A549 (cell line): Measurements from ENCODE around the gene KSR1. TPM values are rescaled to one million over a fixed set of nuclear protein-coding genes. Genes with fewer than 3 reads are reported as not detected.

Experiments used
- ATAC-seq, 2 experiments: fragments of 200-7000 bp in 1 of 2; fragments of >200 bp in 1 of 2; cut with Nextera tagmentation in 1 of 2; cut with Tn5 transposase in 1 of 2; 3 replicates each; pipeline versions ENCODE4 v1.8.0 to v1.9.1; 2018 to 2020; ENCODE audit warnings: mild to moderate bottlenecking in 1 of 2, moderate library complexity in 1 of 2
- CTCF ChIA-PET: fragments of 300-600 bp; sonication (Branson Sonifier 250); formaldehyde crosslinking; extraction: SDS; loops from one replicate; lab custom pipeline; 2021; ENCODE audit warnings: antibody characterized with exemption, inconsistent platforms; lab: Yijun Ruan, JAX
- POLR2A ChIA-PET: fragments of 350-600 bp; formaldehyde crosslinking; extraction: SDS; loops from one replicate; lab custom pipeline; 2021; ENCODE audit warnings: antibody characterized with exemption, inconsistent platforms; lab: Yijun Ruan, JAX
- DNase-seq, 2 experiments: peaks; one replicate each; pipeline versions ENCODE4 v3.0.0 to v3.0.0-alpha.2; 2011 to 2016; ENCODE audit warnings: low read depth in 1 of 2, low spot score in 1 of 2
- FAIRE-seq: peaks from 2 replicates; lab custom pipeline; 2011; peaks lifted over from hg19 to GRCh38; lab: Jason Lieb, UNC
- H3K27ac ChIP-seq, 2 experiments: fragments of >200 bp; sonication (Bioruptor Twin); formaldehyde crosslinking; 3 replicates each; pipeline ENCODE4 v1.5.1; 2016 to 2017
- H3K4me1 ChIP-seq: fragments of >200 bp; sonication (Bioruptor Twin); formaldehyde crosslinking; 3 replicates; pipeline ENCODE4 v1.6.1; 2016
- H3K4me2 ChIP-seq: fragments of >200 bp; sonication (Bioruptor Twin); formaldehyde crosslinking; 3 replicates; pipeline ENCODE4 v1.6.1; 2016
- H3K4me3 ChIP-seq: fragments of >200 bp; sonication (Bioruptor Twin); formaldehyde crosslinking; 3 replicates; pipeline ENCODE4 v1.5.1; 2016
- H3K9me3 ChIP-seq: fragments of >200 bp; sonication (Bioruptor Twin); formaldehyde crosslinking; 3 replicates; pipeline ENCODE4 v1.6.1; 2016
- BCL3 ChIP-seq: fragments of >200 bp; sonication (Bioruptor Twin); formaldehyde crosslinking; IDR thresholded peaks from 3 replicates; pipeline ENCODE4 v1.6.1; 2016
- BHLHE40 ChIP-seq: IDR thresholded peaks from 2 replicates; pipeline ENCODE4 v1.6.1; 2012; ENCODE audit warnings: low read depth, low read length, inconsistent platforms
- E2F6 ChIP-seq: IDR thresholded peaks from 2 replicates; pipeline ENCODE4 v1.6.1; 2012; ENCODE audit warnings: low read depth, borderline replicate concordance
- EHMT2 ChIP-seq: fragments of 200-600 bp; sonication (generic); IDR thresholded peaks from 2 replicates; pipeline ENCODE4 v1.6.1; 2016; ENCODE audit warnings: antibody characterized with exemption, low read depth, mild to moderate bottlenecking, moderate library complexity
- ESRRA ChIP-seq: fragments of 150-350 bp; IDR thresholded peaks from 2 replicates; pipeline ENCODE4 v1.6.1; 2014; ENCODE audit warnings: mild to moderate bottlenecking, low read length, borderline replicate concordance
- HDAC2 ChIP-seq: fragments of 200-600 bp; sonication (generic); IDR thresholded peaks from 2 replicates; pipeline ENCODE4 v1.6.1; 2016
- HEYL ChIP-seq: fragments of 250-450 bp; sonication (Bioruptor Pico); IDR thresholded peaks from 2 replicates; pipeline ENCODE4 v1.8.0; 2021; ENCODE audit warnings: mild to moderate bottlenecking, moderate library complexity
- HMGXB4 ChIP-seq: fragments of 250-450 bp; sonication (Bioruptor Pico); IDR thresholded peaks from 2 replicates; pipeline ENCODE4 v1.5.0; 2021; ENCODE audit warnings: mild to moderate bottlenecking, moderate library complexity, borderline replicate concordance
- HOXB5 ChIP-seq: fragments of 250-450 bp; sonication (Bioruptor Pico); IDR thresholded peaks from 2 replicates; pipeline ENCODE4 v1.5.0; 2020; ENCODE audit warnings: mild to moderate bottlenecking, moderate library complexity
- JUNB ChIP-seq: fragments of >200 bp; sonication (Bioruptor Twin); formaldehyde crosslinking; IDR thresholded peaks from 2 replicates; pipeline ENCODE4 v1.6.1; 2016
- MAFK ChIP-seq: fragments of 450-650 bp; IDR thresholded peaks from 2 replicates; pipeline ENCODE4 v1.6.1; 2014; ENCODE audit not compliant: partially characterized antibody
- MAX ChIP-seq: IDR thresholded peaks from 2 replicates; pipeline ENCODE4 v1.6.1; 2012
- NFE2L2 ChIP-seq: fragments of 150-350 bp; conservative IDR thresholded peaks from 2 replicates; pipeline ENCODE4 v1.6.1; 2014; ENCODE audit warnings: low read length
- POLR2A ChIP-seq: IDR thresholded peaks from 2 replicates; pipeline ENCODE4 v1.6.1; 2012; ENCODE audit warnings: mild to moderate bottlenecking, low read length
- RAD21 ChIP-seq, 2 experiments: fragments of >200 bp in 1 of 2; sonication (Bioruptor Twin) in 1 of 2; formaldehyde crosslinking in 1 of 2; IDR thresholded peaks in 1 of 2; conservative IDR thresholded peaks in 1 of 2; 2 replicates in 1 of 2; 3 replicates in 1 of 2; pipeline ENCODE4 v1.6.1; 2012 to 2018; ENCODE audit warnings: inconsistent platforms in 1 of 2
- REST ChIP-seq: fragments of 200-600 bp; sonication (generic); IDR thresholded peaks from 2 replicates; pipeline ENCODE4 v1.6.1; 2016; ENCODE audit warnings: antibody characterized with exemption, mild to moderate bottlenecking, moderate library complexity
- RNF2 ChIP-seq: fragments of 200-600 bp; sonication (generic); IDR thresholded peaks from 2 replicates; pipeline ENCODE4 v1.6.1; 2016; ENCODE audit warnings: low read depth, mild to moderate bottlenecking, antibody characterized with exemption, moderate library complexity, borderline replicate concordance
- SMC3 ChIP-seq: fragments of >200 bp; sonication (Bioruptor Twin); formaldehyde crosslinking; IDR thresholded peaks from 3 replicates; pipeline ENCODE4 v1.6.1; 2018; ENCODE audit warnings: inconsistent platforms
- SREBF2 ChIP-seq: fragments of 450-650 bp; IDR thresholded peaks from 2 replicates; pipeline ENCODE4 v1.6.1; 2014; ENCODE audit warnings: mild to moderate bottlenecking, moderate library complexity
- TP53 ChIP-seq: fragments of 250-450 bp; sonication (Bioruptor Pico); IDR thresholded peaks from 2 replicates; pipeline ENCODE4 v1.5.0; 2021; ENCODE audit warnings: mild to moderate bottlenecking, moderate library complexity
- WGBS: methylation state at CpG from one replicate; pipeline ENCODE4 v1.1.6; 2017; ENCODE audit errors: missing lambda C conversion rate; 5-methylcytosine and 5-hydroxymethylcytosine counted together
- polyA plus RNA-seq, 4 experiments: library from polyadenylated mRNA; depleted of rRNA in 3 of 4; stranded (reverse); fragments of >200 nt; fragmentation: RNase III in 1 of 4; extraction: RNeasy Plus Mini Kit Qiagen cat#74134 plus additional on column Dnase treatment in 1 of 4; gene quantifications; 2 replicates in 3 of 4; 3 replicates in 1 of 4; pipeline ENCODE4 v1.2.3, GENCODE V29; 2011 to 2017
- TF ChIP-seq, protein P1 (sequence below): fragments of 250-450 bp; sonication (Bioruptor Pico); IDR thresholded peaks from 2 replicates; pipeline ENCODE4 v1.5.0; 2020; ENCODE audit warnings: low read depth, mild to moderate bottlenecking, moderate library complexity
- TF ChIP-seq, protein P2 (sequence below): fragments of >200 bp; sonication (Bioruptor Twin); formaldehyde crosslinking; IDR thresholded peaks from 3 replicates; pipeline ENCODE4 v1.5.1; 2016

Gene KSR1
- polyA plus RNA-seq, 2 of the 4 experiments (the other 2 are of a cell fraction) = 13.3 to 14.6 TPM

DNA sequence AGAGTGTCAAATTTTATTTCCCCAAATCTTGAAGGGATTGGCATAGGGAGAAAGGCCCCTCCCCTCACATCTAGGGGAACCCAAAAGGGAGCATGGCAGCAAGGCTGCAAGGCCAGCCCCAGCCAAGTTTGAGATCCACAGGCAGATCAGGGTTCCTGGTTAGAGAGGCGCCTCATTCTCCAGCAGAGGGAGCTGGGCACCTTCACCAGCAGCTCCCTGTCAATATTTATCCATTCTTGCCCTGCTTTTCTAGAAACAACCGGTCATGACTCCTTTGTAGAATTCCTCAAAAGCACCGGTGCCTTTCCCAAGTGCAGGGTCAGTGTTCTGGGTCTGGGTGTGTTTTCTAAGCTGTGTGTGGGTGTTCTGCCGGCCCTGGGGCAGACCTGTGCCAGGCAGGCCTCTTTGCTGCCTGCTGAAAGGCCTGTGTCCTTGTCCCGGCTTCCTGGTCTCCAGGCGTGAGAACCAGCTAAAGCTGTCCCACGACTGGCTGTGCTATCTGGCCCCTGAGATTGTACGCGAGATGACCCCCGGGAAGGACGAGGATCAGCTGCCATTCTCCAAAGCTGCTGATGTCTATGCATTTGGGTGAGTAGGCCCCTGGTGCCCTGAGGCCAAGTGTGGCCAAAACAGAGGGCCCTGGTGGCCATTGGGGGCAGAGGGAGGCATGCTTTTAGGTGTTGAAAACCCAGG lies 153.5 kb downstream of the KSR1 start:
- ChIA-PET CTCF (interaction anchor here (0.8 to 25.7 kb wide), 19 partner anchors 7 to 373 kb away, joined by 3 to 575 read pairs (median 5); no protein-coding TSS in a partner anchor), POLR2A (no interaction called here)
- WGBS = 85% methylated on average over 10 of the region's 11 CpGs
- Histone ChIP-seq H3K4me3 (no peak overlapping the region), H3K9me3 (no peaks in the 10 kb centered on the region)
- peak; percentile 42; the same call in 2 of the 3 replicates for TF ChIP-seq SMC3
- TF ChIP-seq HMGXB4 (CRISPR knock-in tag) = no peak
- TF ChIP-seq RNF2 = no peak
- no peak for TF ChIP-seq HDAC2
- TF ChIP-seq MAX = no peak
- peak; percentile 46 to 70 for TF ChIP-seq RAD21 (conservative IDR thresholded peaks at IDR 0.05 in 1 of 2, IDR thresholded peaks at IDR 0.05 in 1 of 2)
- TF ChIP-seq, protein P1, sequence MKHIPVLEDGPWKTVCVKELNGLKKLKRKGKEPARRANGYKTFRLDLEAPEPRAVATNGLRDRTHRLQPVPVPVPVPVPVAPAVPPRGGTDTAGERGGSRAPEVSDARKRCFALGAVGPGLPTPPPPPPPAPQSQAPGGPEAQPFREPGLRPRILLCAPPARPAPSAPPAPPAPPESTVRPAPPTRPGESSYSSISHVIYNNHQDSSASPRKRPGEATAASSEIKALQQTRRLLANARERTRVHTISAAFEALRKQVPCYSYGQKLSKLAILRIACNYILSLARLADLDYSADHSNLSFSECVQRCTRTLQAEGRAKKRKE (CRISPR knock-in tag) = no peak
- no peak for TF ChIP-seq HEYL
- TF ChIP-seq BHLHE40 = no peak
- TF ChIP-seq, protein P2, sequence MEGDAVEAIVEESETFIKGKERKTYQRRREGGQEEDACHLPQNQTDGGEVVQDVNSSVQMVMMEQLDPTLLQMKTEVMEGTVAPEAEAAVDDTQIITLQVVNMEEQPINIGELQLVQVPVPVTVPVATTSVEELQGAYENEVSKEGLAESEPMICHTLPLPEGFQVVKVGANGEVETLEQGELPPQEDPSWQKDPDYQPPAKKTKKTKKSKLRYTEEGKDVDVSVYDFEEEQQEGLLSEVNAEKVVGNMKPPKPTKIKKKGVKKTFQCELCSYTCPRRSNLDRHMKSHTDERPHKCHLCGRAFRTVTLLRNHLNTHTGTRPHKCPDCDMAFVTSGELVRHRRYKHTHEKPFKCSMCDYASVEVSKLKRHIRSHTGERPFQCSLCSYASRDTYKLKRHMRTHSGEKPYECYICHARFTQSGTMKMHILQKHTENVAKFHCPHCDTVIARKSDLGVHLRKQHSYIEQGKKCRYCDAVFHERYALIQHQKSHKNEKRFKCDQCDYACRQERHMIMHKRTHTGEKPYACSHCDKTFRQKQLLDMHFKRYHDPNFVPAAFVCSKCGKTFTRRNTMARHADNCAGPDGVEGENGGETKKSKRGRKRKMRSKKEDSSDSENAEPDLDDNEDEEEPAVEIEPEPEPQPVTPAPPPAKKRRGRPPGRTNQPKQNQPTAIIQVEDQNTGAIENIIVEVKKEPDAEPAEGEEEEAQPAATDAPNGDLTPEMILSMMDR = peak; percentile 44
- TF ChIP-seq HOXB5 (CRISPR knock-in tag) = no peak
- TF ChIP-seq EHMT2 = no peak
- no peak for TF ChIP-seq E2F6
- no peak for TF ChIP-seq NFE2L2
- TF ChIP-seq, all 56 proteins: peak for 3
- DNase-seq = peak; percentile 46 to 53
- peak; percentile 82 to 88 for ATAC-seq
- FAIRE-seq = no peak
- Histone ChIP-seq H3K27ac (no peak overlapping the region), H3K4me1 (peaks cover 10% of the 10 kb centered on the region), H3K4me2 (no peak overlapping the region)

- FAIRE-seq (no peak), DNase-seq (no peak), ATAC-seq (no peak)
- Histone ChIP-seq H3K4me1 (peaks cover 10% of the 10 kb centered on the region), H3K27ac (no peak overlapping the region), H3K9me3 (no peaks in the 10 kb centered on the region), H3K4me3 (no peak overlapping the region), H3K4me2 (no peak overlapping the region)
- TF ChIP-seq POLR2A (no peak), TP53 (CRISPR knock-in tag) (no peak)
- ChIA-PET POLR2A (no interaction called here), CTCF (interaction anchor here (0.8 to 25.7 kb wide), 17 partner anchors 8 to 374 kb away, joined by 3 to 575 read pairs (median 5); no protein-coding TSS in a partner anchor)
- 92% methylated on average over 4 of the region's 4 CpGs for WGBS
These were observed 154.0 kb downstream of the KSR1 start for GRCh38 chr17:27610304-27610677.

DNA sequence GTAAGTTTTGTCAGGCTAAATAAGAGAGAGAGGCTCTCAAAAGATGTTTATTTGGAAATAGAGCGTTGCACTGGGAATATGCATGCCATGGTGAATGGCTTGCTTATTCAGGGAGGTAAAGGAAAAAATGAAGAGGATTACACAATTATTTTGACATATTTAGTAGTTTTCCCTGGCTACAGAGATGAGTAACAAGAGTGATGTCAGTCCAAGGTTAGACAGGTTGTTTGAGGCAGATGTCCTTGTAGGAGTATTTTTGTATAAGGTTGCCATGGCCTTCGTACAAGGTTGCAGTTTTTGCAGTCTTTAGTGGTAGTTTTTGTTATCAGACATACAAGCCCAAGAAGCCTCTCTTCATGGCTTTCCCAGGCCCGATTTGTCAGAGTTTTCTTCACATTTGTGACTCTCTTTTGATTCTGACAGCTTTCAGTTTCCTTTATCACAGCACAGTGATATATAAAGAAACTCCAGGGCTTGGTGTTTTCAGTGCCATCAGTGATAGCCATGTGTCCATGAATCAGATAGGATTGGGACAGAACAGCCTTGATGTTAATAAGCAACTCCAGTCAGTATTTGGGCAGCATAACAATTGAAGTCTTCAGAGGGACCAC lies 156.0 kb downstream of the KSR1 start:
- peaks cover 10% of the 10 kb centered on the region for H3K4me1 ChIP-seq
- ATAC-seq (no peak), FAIRE-seq (no peak), DNase-seq (no peak)
- WGBS = 63% methylated on average over 3 of the region's 3 CpGs
- H3K4me2 ChIP-seq = no peak overlapping the region
- H3K4me3 ChIP-seq = no peak overlapping the region
- ChIA-PET CTCF (interaction anchor here (1.0 to 19.9 kb wide), 5 partner anchors 10 to 374 kb away, joined by 3 to 374 read pairs (median 53); no protein-coding TSS in a partner anchor), POLR2A (no interaction called here)
- no peaks in the 10 kb centered on the region for H3K9me3 ChIP-seq
- H3K27ac ChIP-seq = no peak overlapping the region
- TF ChIP-seq BCL3 (no peak), JUNB (no peak), MAFK (no peak), HEYL (no peak), ESRRA (no peak), SREBF2 (no peak), HOXB5 (CRISPR knock-in tag) (no peak), REST (no peak)
